ENCODE results near the gene PDAP1.
A peak's percentile ranks its signal among the peaks of the same experiment; 100 is the strongest.
"Not testable (repeated sequence)": the region's sequence is repeated elsewhere in the genome, so short reads cannot be mapped to it uniquely, and the experiment has no call there.

Gene PDAP1

GRCh38 chr7:99395616-99396327 lies 12.6 kb downstream of the PDAP1 start:
- no peak for DNase-seq

GRCh38 chr7:99394188-99394502 lies 14.3 kb downstream of the PDAP1 start:
- no peak for DNase-seq

- DNase-seq: no peak
Observed at GRCh38 chr7:99393355-99394187, 14.8 kb downstream of the PDAP1 start.

GRCh38 chr7:99392659-99393354 lies 15.6 kb downstream of the PDAP1 start:
- peak; percentile 91 for DNase-seq

GRCh38 chr7:99392046-99392445 lies 16.4 kb downstream of the PDAP1 start:
- no peak for DNase-seq

- no peak for DNase-seq
Observed at GRCh38 chr7:99390941-99391602, 17.3 kb downstream of the PDAP1 start.

GRCh38 chr7:99389772-99390171 lies 18.6 kb downstream of the PDAP1 start:
- no peak for DNase-seq

GRCh38 chr7:99387912-99388311 lies 20.5 kb downstream of the PDAP1 start:
- DNase-seq: no peak

GRCh38 chr7:99387239-99387635 lies 21.2 kb downstream of the PDAP1 start:
- not testable (repeated sequence) for DNase-seq

- peak; percentile 62 for DNase-seq
Observed at GRCh38 chr7:99386584-99387238, 21.7 kb downstream of the PDAP1 start.

GRCh38 chr7:99385564-99385963 lies 22.8 kb downstream of the PDAP1 start:
- no peak for DNase-seq

- no peak for DNase-seq
Observed at GRCh38 chr7:99384523-99384922, 23.9 kb downstream of the PDAP1 start.

GRCh38 chr7:99383791-99384370 lies 24.5 kb downstream of the PDAP1 start:
- no peak for DNase-seq

GRCh38 chr7:99383203-99383602 lies 25.2 kb downstream of the PDAP1 start:
- DNase-seq: no peak

- no peak for DNase-seq
Observed at GRCh38 chr7:99381664-99382075, 26.7 kb downstream of the PDAP1 start.

GRCh38 chr7:99380823-99381663 lies 27.4 kb downstream of the PDAP1 start:
- peak; percentile 95 for DNase-seq

- peak; percentile 63 for DNase-seq
Observed at GRCh38 chr7:99380032-99380822, 28.2 kb downstream of the PDAP1 start.

GRCh38 chr7:99379693-99380031 lies 28.7 kb downstream of the PDAP1 start:
- not testable (repeated sequence) for DNase-seq

GRCh38 chr7:99379043-99379577 lies 29.3 kb downstream of the PDAP1 start:
- peak; percentile 77 for DNase-seq

Data from CD4-positive, alpha-beta T cell treated with Interleukin-12 subunit alpha and Interleukin-12 subunit beta, for 1 hour (primary cell).